ENCODE measurements around the gene ELFN1.

The ELFN1 gene

DNA sequence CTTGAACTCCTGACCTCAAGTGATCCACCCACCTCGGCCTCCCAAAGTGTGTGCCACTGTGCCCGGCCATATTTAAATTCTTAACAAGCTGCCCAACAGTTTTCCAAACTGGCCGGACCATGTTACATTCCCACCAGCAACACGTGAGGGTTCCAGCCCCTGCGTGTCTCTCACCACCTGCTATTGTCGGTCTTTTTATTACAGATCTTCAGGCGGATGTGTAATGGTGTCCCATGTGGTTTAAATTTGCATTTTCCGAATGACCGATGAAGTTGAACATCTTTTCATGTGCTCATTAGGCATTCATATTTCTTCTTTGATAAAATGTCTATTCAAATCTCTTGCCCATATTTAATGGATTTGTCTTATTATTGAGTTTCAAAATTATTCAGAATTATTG is 11.5 kb downstream of the ELFN1 start:
- H3K4me3 ChIP-seq (ENCODE audit: low read depth, low read length), result no peak overlapping the region
- TF ChIP-seq MYC (IDR thresholded peaks at IDR 0.05; ENCODE audit: low read depth, low read length) (no peak), POLR2A (IDR thresholded peaks at IDR 0.05; ENCODE audit: extremely low read depth, insufficient read length) (no peak)
- TF ChIP-seq, protein P1, sequence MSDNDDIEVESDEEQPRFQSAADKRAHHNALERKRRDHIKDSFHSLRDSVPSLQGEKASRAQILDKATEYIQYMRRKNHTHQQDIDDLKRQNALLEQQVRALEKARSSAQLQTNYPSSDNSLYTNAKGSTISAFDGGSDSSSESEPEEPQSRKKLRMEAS (IDR thresholded peaks at IDR 0.05; ENCODE audit: low read depth, low read length), result no peak
- TF ChIP-seq, protein P2, sequence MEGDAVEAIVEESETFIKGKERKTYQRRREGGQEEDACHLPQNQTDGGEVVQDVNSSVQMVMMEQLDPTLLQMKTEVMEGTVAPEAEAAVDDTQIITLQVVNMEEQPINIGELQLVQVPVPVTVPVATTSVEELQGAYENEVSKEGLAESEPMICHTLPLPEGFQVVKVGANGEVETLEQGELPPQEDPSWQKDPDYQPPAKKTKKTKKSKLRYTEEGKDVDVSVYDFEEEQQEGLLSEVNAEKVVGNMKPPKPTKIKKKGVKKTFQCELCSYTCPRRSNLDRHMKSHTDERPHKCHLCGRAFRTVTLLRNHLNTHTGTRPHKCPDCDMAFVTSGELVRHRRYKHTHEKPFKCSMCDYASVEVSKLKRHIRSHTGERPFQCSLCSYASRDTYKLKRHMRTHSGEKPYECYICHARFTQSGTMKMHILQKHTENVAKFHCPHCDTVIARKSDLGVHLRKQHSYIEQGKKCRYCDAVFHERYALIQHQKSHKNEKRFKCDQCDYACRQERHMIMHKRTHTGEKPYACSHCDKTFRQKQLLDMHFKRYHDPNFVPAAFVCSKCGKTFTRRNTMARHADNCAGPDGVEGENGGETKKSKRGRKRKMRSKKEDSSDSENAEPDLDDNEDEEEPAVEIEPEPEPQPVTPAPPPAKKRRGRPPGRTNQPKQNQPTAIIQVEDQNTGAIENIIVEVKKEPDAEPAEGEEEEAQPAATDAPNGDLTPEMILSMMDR (IDR thresholded peaks at IDR 0.05; ENCODE audit: low read depth, low read length), result no peak
- DNase-seq (ENCODE audit: low read depth), result no peak

DNA sequence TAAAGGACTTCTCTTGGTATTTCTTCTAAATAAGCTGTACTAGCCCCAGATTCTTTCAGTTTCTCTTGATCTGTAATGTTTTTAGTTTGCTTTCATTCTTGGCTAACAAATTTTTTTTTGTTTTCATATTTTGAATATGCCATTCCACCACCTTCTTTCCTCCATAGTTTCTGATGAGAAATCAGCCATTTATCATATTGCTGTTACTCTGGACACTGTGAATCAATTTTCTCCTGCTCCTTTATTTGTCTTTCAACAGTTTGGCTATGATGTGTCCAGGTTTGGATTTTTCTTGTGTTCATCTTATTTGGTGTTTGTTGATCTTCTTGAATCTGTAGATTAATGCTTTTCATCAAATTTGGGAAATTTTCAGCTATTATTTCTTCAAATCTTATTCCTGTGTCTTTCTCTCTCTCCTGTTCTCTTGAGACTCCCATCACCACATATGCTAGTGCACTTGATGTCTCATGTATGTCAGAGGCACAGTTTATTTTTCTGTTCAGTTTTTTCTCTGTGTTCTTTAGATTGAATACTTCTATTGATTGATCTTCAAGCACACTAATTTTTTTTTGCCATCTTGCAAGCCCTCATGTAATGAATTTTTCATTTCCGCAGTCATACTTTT is 15.0 kb downstream of the ELFN1 start:
- TF ChIP-seq POLR2A (IDR thresholded peaks at IDR 0.05; ENCODE audit: extremely low read depth, insufficient read length) (no peak), MYC (IDR thresholded peaks at IDR 0.05; ENCODE audit: low read depth, low read length) (no peak)
- TF ChIP-seq, protein P1 (IDR thresholded peaks at IDR 0.05; ENCODE audit: low read depth, low read length), result no peak
- TF ChIP-seq, protein P2 (IDR thresholded peaks at IDR 0.05; ENCODE audit: low read depth, low read length), result no peak

DNA sequence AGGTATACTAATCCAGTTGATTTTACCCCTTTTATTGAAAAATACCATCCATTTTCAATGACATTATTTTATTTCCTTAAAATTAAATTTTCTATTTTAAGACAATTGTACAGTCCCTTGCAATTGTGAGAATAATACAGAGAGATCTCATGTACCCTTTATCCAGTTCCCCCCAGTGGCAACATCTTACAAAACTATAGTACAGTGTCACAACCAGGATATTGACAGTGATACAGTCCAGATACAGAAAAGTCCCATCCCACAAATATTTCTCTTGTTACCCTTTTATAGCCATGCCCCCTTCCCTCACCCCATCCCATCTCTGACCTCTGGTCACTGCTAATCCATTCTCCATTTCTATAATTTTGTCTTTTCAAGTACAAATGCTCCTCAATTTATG is 18.5 kb downstream of the ELFN1 start:
- no peak for DNase-seq (ENCODE audit: low read depth)
- TF ChIP-seq MYC (IDR thresholded peaks at IDR 0.05; ENCODE audit: low read depth, low read length), result no peak
- TF ChIP-seq, protein P1 (IDR thresholded peaks at IDR 0.05; ENCODE audit: low read depth, low read length), result no peak
- TF ChIP-seq POLR2A (IDR thresholded peaks at IDR 0.05; ENCODE audit: extremely low read depth, insufficient read length), result no peak
- TF ChIP-seq, protein P2 (IDR thresholded peaks at IDR 0.05; ENCODE audit: low read depth, low read length), result no peak
- no peak overlapping the region for H3K4me3 ChIP-seq (ENCODE audit: low read depth, low read length)

More for the DNA sequence above, 15.0 kb downstream of the ELFN1 start:
- H3K4me3 ChIP-seq (ENCODE audit: low read depth, low read length), result no peak overlapping the region
- DNase-seq (ENCODE audit: low read depth), result no peak

DNA sequence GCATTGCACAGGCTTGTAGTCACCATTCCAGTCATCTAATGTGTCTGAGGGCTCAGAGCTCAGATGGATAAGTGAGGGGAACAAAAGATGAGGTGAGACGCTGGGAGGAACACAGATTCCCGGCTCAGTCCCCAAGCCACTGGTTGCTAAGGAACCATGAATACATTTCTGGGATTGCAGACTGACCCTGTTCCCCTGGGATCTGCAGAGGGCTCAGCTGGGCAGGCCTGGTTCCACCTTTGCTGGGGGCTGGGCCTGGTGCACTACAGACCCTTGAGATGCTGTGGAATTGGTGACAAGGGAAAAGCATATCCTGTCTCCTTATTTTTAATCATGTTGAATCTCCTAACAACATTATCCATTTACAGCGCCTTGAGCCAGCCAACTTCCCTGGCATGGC is 19.2 kb downstream of the ELFN1 start:
- H3K4me3 ChIP-seq (ENCODE audit: low read depth, low read length), result no peak overlapping the region
- no peak for DNase-seq (ENCODE audit: low read depth)
- no peak for TF ChIP-seq MYC (IDR thresholded peaks at IDR 0.05; ENCODE audit: low read depth, low read length)
- TF ChIP-seq, protein P1 (IDR thresholded peaks at IDR 0.05; ENCODE audit: low read depth, low read length), result no peak
- TF ChIP-seq, protein P2 (IDR thresholded peaks at IDR 0.05; ENCODE audit: low read depth, low read length), result no peak
- TF ChIP-seq POLR2A (IDR thresholded peaks at IDR 0.05; ENCODE audit: extremely low read depth, insufficient read length), result no peak

DNA sequence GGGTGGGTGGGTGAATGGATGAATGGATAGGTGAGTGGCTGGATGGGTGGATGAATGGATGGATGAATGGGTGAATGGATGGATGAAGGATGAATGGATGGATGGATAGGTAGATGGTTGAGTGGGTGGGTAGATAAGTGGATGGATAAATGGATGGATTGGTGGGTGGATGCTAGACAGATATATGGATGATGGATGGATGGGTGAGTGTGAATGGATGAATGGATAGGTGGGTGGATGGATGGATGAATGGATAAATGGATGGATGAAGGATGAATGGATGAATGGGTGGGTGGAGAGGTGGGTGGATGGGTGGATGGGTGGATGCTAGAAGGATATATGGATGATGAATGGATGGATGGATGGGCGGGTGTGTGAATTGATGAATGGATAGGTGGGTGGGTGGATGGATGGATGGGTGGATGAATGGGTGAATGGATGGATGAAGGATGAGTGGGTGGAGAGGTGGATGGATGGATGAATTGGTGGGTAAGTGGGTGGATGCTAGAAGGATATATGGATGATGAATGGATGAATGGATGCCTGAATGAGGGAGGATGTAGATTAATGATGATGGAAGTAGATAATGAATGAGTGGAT is 20.4 kb downstream of the ELFN1 start:
- DNase-seq (ENCODE audit: low read depth), result no peak

More for the DNA sequence above, 20.4 kb downstream of the ELFN1 start:
- no peak overlapping the region for H3K4me3 ChIP-seq (ENCODE audit: low read depth, low read length)
- TF ChIP-seq, protein P1 (IDR thresholded peaks at IDR 0.05; ENCODE audit: low read depth, low read length), result no peak
- TF ChIP-seq, protein P2 (IDR thresholded peaks at IDR 0.05; ENCODE audit: low read depth, low read length), result no peak
- TF ChIP-seq POLR2A (IDR thresholded peaks at IDR 0.05; ENCODE audit: extremely low read depth, insufficient read length) (no peak), MYC (IDR thresholded peaks at IDR 0.05; ENCODE audit: low read depth, low read length) (no peak)
